Gastrocnemius medialis (tissue), 4 donors: ENCODE results near the gene NKX6-1. TPM values are rescaled to one million over a fixed set of nuclear protein-coding genes. Genes with fewer than 3 reads are reported as not detected.
A peak's percentile ranks its signal among the peaks of the same experiment; 100 is the strongest.

Experiments used
- ATAC-seq, 2 donors: fragments of 150-250 bp; one replicate each; pipeline ENCODE4 v1.9.1; 2016
- DNase-seq, 2 donors: peaks; one replicate each; pipeline ENCODE4 v3.0.0-alpha.2; 2019
- H3K27ac ChIP-seq, 4 donors: fragments of 200-600 bp; sonication (generic); 1 replicate in 1 of 4; 2 replicates in 3 of 4; pipeline ENCODE4 v1.5.1; 2016 to 2018; ENCODE audit warnings: mild to moderate bottlenecking in 2 of 4, moderate library complexity in 1 of 4
- H3K27me3 ChIP-seq, 3 donors: fragments of 200-600 bp; sonication (generic) in 2 of 3; 1 replicate in 1 of 3; 2 replicates in 2 of 3; pipeline versions ENCODE4 v1.5.1 to v1.6.0; 2016 to 2019; ENCODE audit warnings: mild to moderate bottlenecking in 1 of 3, moderate library complexity in 1 of 3
- H3K36me3 ChIP-seq, 2 donors: fragments of 200-600 bp; sonication (generic) in 1 of 2; one replicate each; pipeline ENCODE4 v1.5.1; 2017 to 2018
- H3K4me1 ChIP-seq, 2 donors: fragments of 200-600 bp; sonication (generic) in 1 of 2; one replicate each; pipeline ENCODE4 v1.5.1; 2016 to 2017; ENCODE audit warnings: mild to moderate bottlenecking in 2 of 2
- H3K4me3 ChIP-seq, 4 donors: fragments of 200-600 bp; sonication (generic) in 3 of 4; 1 replicate in 1 of 4; 2 replicates in 3 of 4; pipeline ENCODE4 v1.5.1; 2016 to 2019; ENCODE audit warnings: mild to moderate bottlenecking in 2 of 4
- H3K9me3 ChIP-seq, 3 donors: fragments of 200-600 bp; sonication (generic) in 2 of 3; 1 replicate in 1 of 3; 2 replicates in 2 of 3; pipeline ENCODE4 v1.5.1; 2016 to 2019
- POLR2A ChIP-seq, 2 donors: fragments of 450-650 bp; IDR thresholded peaks; one replicate each; pipeline ENCODE4 v1.6.1; 2017; ENCODE audit warnings: antibody characterized with exemption in 2 of 2, mild to moderate bottlenecking in 2 of 2, moderate library complexity in 2 of 2
- in situ Hi-C, 4 donors: fragments of 200-750 bp; cut with MboI; loops; one replicate each; pipeline versions ENCODE4 v1.15.0 to v1.8.0; 2017; ENCODE audit warnings: low sequenced_read_pairs in 4 of 4
- intact Hi-C: fragments of 100-400 bp; cut with DNase I; formaldehyde crosslinking; loops from one replicate; pipeline ENCODE4 v1.15.1; 2023; ENCODE audit warnings: low total_unique reads
- total RNA-seq, 4 donors: library from RNA; depleted of rRNA; stranded (reverse); fragments of >200 nt; gene quantifications; one replicate each; pipeline versions ENCODE4 v1.1.0 to v1.2.3, GENCODE V29; 2016
- TF ChIP-seq, protein P1 (sequence below), 5 experiments: fragments of 450-650 bp in 3 of 5; fragments of 200-600 bp in 2 of 5; sonication (generic) in 2 of 5; IDR thresholded peaks in 4 of 5; conservative IDR thresholded peaks in 1 of 5; 1 replicate in 4 of 5; 2 replicates in 1 of 5; pipeline ENCODE4 v1.5.1; 2016 to 2019; ENCODE audit warnings: antibody characterized with exemption in 5 of 5, mild to moderate bottlenecking in 3 of 5, moderate library complexity in 3 of 5

Gene NKX6-1
- total RNA-seq, 4 donors from 2014 or later: not detected

DNA sequence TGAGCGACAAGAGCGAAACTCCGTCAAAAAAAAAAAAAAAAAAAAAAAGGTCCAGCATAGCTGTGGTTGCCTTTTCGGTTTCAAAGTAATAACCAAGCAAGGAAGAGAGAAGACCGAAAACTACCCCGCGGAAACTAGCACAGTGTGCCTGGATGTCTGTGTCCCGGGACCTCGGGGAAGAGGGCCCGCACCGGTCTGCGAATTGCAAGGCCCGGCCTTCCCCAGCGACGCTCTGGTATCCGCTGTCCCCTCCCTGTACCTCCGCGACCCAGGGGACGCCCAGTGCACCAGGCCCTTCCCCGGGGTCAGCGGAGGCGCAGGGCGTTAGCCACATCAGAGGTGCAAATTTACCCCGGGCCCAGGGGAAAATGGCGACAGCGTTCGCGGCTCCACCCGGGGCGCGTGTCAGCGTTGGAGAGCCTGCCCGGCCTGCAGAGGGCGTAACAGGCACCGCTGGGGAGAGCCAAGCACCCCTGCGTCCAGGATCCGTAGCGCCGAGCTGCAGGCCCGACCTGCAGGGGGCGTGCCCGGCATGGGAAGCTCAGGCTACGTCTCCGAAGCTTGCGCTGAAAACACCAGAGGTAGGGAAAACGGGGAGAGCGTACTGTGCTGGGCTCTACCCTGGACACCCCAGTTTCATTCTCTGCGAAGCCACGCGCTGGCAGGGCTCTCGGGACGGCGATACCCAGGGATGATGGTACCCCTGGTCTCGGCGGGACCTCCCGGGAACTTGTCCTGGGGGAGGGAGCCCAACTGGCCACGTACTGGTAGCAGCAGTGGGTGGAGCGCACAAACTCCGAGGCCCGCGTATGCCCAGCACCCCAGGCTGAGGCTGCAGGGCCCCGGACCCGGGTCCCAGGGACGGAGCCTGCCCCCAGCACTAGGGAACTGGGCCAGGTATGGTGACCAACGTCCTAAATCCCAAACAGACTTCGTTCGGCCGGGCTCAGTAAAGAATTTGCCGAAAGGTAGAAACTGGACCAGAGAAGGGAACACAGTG, 16.2 kb downstream of the NKX6-1 start:
- TF ChIP-seq, protein P1, sequence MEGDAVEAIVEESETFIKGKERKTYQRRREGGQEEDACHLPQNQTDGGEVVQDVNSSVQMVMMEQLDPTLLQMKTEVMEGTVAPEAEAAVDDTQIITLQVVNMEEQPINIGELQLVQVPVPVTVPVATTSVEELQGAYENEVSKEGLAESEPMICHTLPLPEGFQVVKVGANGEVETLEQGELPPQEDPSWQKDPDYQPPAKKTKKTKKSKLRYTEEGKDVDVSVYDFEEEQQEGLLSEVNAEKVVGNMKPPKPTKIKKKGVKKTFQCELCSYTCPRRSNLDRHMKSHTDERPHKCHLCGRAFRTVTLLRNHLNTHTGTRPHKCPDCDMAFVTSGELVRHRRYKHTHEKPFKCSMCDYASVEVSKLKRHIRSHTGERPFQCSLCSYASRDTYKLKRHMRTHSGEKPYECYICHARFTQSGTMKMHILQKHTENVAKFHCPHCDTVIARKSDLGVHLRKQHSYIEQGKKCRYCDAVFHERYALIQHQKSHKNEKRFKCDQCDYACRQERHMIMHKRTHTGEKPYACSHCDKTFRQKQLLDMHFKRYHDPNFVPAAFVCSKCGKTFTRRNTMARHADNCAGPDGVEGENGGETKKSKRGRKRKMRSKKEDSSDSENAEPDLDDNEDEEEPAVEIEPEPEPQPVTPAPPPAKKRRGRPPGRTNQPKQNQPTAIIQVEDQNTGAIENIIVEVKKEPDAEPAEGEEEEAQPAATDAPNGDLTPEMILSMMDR (IDR thresholded peaks at IDR 0.05 in 4 of 5, conservative IDR thresholded peaks at IDR 0.05 in 1 of 5): peak in 3 of 5 experiments; percentile 27 to 48 (median 37)
- TF ChIP-seq POLR2A (IDR thresholded peaks at IDR 0.05): no peak
- Histone ChIP-seq H3K27me3 (peaks cover 72 to 83% (median 72%) of the 10 kb centered on the region in 3 donors), H3K9me3 (no peaks in the 10 kb centered on the region), H3K27ac (no peak overlapping the region), H3K36me3 (no peaks in the 10 kb centered on the region), H3K4me1 (peaks cover 9% of the 10 kb centered on the region in 2 donors), H3K4me3 (peak overlapping the region; percentile 7 to 45 (median 38))
- in situ Hi-C loops: no loop called here
- intact Hi-C loops: no loop called here
- ATAC-seq: peak in 1 of 2 donors; percentile 56
- DNase-seq: no peak

DNA sequence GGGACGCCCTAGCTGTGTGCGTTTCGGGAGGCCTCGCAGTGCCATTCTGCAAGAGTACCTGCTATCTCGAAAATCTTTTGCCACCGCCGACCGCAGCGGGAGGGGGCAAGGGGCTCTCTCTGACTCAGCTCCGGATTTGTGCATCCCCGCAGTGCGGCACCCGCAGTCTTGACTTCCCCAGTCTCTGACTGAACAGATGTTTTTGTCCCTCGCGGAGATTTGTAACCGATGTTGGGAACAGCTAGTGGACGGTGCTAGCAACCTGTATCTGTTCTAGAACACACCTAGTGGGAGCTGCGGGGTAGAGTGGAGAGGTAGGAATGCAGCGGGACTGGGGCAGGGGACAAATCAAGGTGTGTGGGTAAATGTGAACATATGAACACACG, 17.2 kb downstream of the NKX6-1 start:
- no peak overlapping the region for H3K27ac ChIP-seq
- peak overlapping the region in 1 of 4 donors; percentile 21 for H3K4me3 ChIP-seq
- in situ Hi-C loops: no loop called here
- TF ChIP-seq POLR2A (IDR thresholded peaks at IDR 0.05): no peak
- TF ChIP-seq, protein P1 (IDR thresholded peaks at IDR 0.05 in 4 of 5, conservative IDR thresholded peaks at IDR 0.05 in 1 of 5): no peak
- ATAC-seq (no peak), DNase-seq (no peak)
- H3K9me3 ChIP-seq: no peaks in the 10 kb centered on the region
- peaks cover 9% of the 10 kb centered on the region in 2 donors for H3K4me1 ChIP-seq
- intact Hi-C loops: no loop called here
- peaks cover 64 to 76% (median 64%) of the 10 kb centered on the region in 3 donors for H3K27me3 ChIP-seq
- H3K36me3 ChIP-seq: no peaks in the 10 kb centered on the region

DNA sequence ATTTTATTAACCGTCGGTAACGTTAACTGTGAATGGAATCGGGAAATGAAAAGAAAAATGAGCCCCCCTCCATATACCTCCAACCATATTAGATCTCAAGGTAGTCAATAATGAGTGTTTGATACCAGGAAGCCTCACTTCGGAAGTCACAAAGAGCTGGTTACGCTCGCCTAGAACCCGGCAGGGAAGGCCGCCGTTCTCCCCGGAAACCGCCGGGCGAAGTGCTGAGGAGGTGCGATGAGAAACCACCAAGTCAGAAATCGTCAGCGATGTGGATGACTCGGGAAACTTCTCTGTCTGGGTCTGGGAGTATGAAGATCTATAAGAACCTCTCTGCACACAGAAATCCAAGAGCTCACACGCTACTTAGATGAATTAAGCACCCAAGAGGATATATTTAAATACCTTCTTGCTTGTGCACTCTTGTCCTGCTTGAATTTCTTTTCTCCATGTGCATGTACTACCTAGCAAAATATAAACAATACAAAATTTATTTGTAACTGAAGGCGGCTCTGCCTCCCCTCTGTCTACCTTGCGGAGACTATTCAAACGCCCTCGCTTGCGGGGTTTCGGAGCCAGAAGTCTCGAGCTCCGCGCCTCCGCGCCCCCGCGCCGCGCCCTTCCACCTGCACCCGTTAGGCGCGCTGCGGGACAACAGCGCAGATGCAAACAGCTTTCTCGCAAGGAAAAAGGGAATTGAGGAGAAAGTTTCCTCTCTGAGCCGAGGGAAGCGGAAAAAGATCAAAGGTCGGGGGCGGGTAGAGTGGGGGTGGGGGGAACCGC, 17.8 kb downstream of the NKX6-1 start:
- peak overlapping the region in 1 of 4 donors; percentile 21 for H3K4me3 ChIP-seq
- no peaks in the 10 kb centered on the region for H3K9me3 ChIP-seq
- intact Hi-C loops (no loop called here), in situ Hi-C loops (no loop called here)
- DNase-seq: no peak
- no peak overlapping the region for H3K27ac ChIP-seq
- no peaks in the 10 kb centered on the region for H3K36me3 ChIP-seq
- peaks cover 64 to 72% (median 64%) of the 10 kb centered on the region in 3 donors for H3K27me3 ChIP-seq
- peaks cover 9% of the 10 kb centered on the region in 2 donors for H3K4me1 ChIP-seq
- no peak for ATAC-seq
- TF ChIP-seq, protein P1 (IDR thresholded peaks at IDR 0.05 in 4 of 5, conservative IDR thresholded peaks at IDR 0.05 in 1 of 5): no peak
- TF ChIP-seq POLR2A (IDR thresholded peaks at IDR 0.05): no peak

DNA sequence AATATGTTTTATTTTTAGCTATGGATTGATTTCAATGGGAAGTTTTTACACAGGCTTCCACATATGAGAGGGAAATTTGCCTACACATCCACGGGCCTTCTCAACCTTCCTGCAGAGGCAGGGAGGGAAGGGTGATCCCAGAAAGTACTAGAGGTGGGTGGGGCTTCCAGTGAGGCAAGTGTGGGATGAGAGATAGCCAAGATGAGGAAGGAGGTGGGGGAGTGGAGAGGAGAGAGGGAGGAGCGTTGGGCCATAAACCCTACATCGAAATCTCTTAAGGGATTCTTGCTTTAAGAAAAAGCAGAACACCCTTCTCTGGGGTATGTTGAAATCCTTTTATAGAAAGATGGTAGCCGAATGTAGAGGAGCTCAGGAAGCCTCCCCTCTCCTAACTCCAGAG, 19.0 kb downstream of the NKX6-1 start:
- in situ Hi-C loops (no loop called here), intact Hi-C loops (no loop called here)
- no peak for DNase-seq
- Histone ChIP-seq H3K4me1 (peaks cover 9% of the 10 kb centered on the region in 2 donors), H3K27me3 (peaks cover 54 to 60% (median 56%) of the 10 kb centered on the region in 3 donors), H3K9me3 (no peaks in the 10 kb centered on the region), H3K36me3 (no peaks in the 10 kb centered on the region), H3K27ac (no peak overlapping the region), H3K4me3 (no peak overlapping the region)
- no peak for TF ChIP-seq POLR2A (IDR thresholded peaks at IDR 0.05)
- TF ChIP-seq, protein P1 (IDR thresholded peaks at IDR 0.05 in 4 of 5, conservative IDR thresholded peaks at IDR 0.05 in 1 of 5): no peak
- ATAC-seq: no peak
